Cerebellar cortex (tissue), 1 donor: ENCODE results near the gene DTNA.
"Not testable (repeated sequence)": the region's sequence is repeated elsewhere in the genome, so short reads cannot be mapped to it uniquely, and the experiment has no call there.

Source experiments
- DNase-seq: peaks from one replicate; pipeline ENCODE4 v3.0.0-alpha.2; 2015; ENCODE audit warnings: low spot score

The DTNA gene

GRCh38 chr18:34709750-34710441 is at the start of gene DTNA:
DTNA (plus strand) TSS chr18:34710298; CDS start chr18:34755977, 45,679 bp downstream.
- no peak for DNase-seq

- DNase-seq: no peak
Observed at GRCh38 chr18:34660572-34660971, 49.5 kb upstream of the DTNA start.

GRCh38 chr18:34661464-34662087 is 48.5 kb upstream of the DTNA start:
- peak; percentile 47 for DNase-seq

GRCh38 chr18:34676816-34677574 is 33.1 kb upstream of the DTNA start:
- DNase-seq: no peak

- DNase-seq: not testable (repeated sequence)
Observed at GRCh38 chr18:34689750-34690149, 20.3 kb upstream of the DTNA start.

- no peak for DNase-seq
Observed at GRCh38 chr18:34691614-34692013, 18.5 kb upstream of the DTNA start.

GRCh38 chr18:34694591-34695165 is 15.4 kb upstream of the DTNA start:
- no peak for DNase-seq

GRCh38 chr18:34695310-34695709 is 14.8 kb upstream of the DTNA start:
- DNase-seq: no peak

- no peak for DNase-seq
Observed at GRCh38 chr18:34696671-34697070, 13.4 kb upstream of the DTNA start.

GRCh38 chr18:34697233-34697632 is 12.9 kb upstream of the DTNA start:
- no peak for DNase-seq

- no peak for DNase-seq
Observed at GRCh38 chr18:34697891-34698290, 12.2 kb upstream of the DTNA start.

- no peak for DNase-seq
Observed at GRCh38 chr18:34701911-34702310, 8.2 kb upstream of the DTNA start.

GRCh38 chr18:34702814-34703213 is 7.3 kb upstream of the DTNA start:
- no peak for DNase-seq

- DNase-seq: no peak
Observed at GRCh38 chr18:34704074-34704473, 6.0 kb upstream of the DTNA start.

- no peak for DNase-seq
Observed at GRCh38 chr18:34704823-34705222, 5.3 kb upstream of the DTNA start.

GRCh38 chr18:34707670-34708069 is 2.4 kb upstream of the DTNA start:
- peak; percentile 79 for DNase-seq

- DNase-seq: no peak
Observed at GRCh38 chr18:34709104-34709503, 994 bp upstream of the DTNA start.

- DNase-seq: no peak
Observed at GRCh38 chr18:34710458-34710914, 388 bp downstream of the DTNA start.

GRCh38 chr18:34710934-34711333 is 836 bp downstream of the DTNA start:
- DNase-seq: no peak

GRCh38 chr18:34716111-34716510 is 6.0 kb downstream of the DTNA start:
- DNase-seq: not testable (repeated sequence)

- no peak for DNase-seq
Observed at GRCh38 chr18:34718610-34719009, 8.5 kb downstream of the DTNA start.

GRCh38 chr18:34720220-34720619 is 10.1 kb downstream of the DTNA start:
- DNase-seq: no peak

GRCh38 chr18:34723143-34723542 is 13.0 kb downstream of the DTNA start:
- DNase-seq: no peak
